H1 (cell line): ENCODE results near the gene MCC. TPM values are rescaled to one million over a fixed set of nuclear protein-coding genes. Genes with fewer than 3 reads are reported as not detected.

Source experiments
- CTCF ChIA-PET: fragments of 300-600 bp; sonication (Branson Sonifier 250); formaldehyde crosslinking; loops from one replicate; lab custom pipeline; 2021; ENCODE audit not compliant: partially characterized antibody; lab: Charles Lee
- POLR2A ChIA-PET: fragments of 300-600 bp; sonication (Branson Sonifier 250); formaldehyde crosslinking; loops from one replicate; lab custom pipeline; 2021; ENCODE audit warnings: inconsistent platforms; ENCODE audit not compliant: partially characterized antibody; lab: Charles Lee
- DNase-seq, 2 experiments: peaks; one replicate each; pipeline versions ENCODE4 v3.0.0 to v3.0.0-alpha.2; 2010 to 2022; ENCODE audit warnings: low spot score in 2 of 2, low read depth in 1 of 2, mixed read lengths in 1 of 2
- FAIRE-seq: peaks from 2 replicates; lab custom pipeline; 2011; peaks lifted over from hg19 to GRCh38; lab: Jason Lieb, UNC
- H2AFZ ChIP-seq: 2 replicates; pipeline ENCODE4 v1.8.1; 2012; ENCODE audit warnings: low read length, inconsistent platforms
- H2AK5ac ChIP-seq: 2 replicates; pipeline ENCODE4 v1.6.1; 2013; ENCODE audit warnings: low read depth, low read length
- H2BK120ac ChIP-seq: replicated peaks from 2 replicates; pipeline ENCODE3; 2013; ENCODE audit warnings: low read depth, low read length, inconsistent platforms
- H2BK12ac ChIP-seq: 2 replicates; pipeline ENCODE4 v1.6.1; 2013; ENCODE audit warnings: low read depth, low read length
- H2BK15ac ChIP-seq: 2 replicates; pipeline ENCODE4 v1.6.1; 2013; ENCODE audit warnings: low read length
- H2BK20ac ChIP-seq: 2 replicates; pipeline ENCODE4 v1.6.1; 2013; ENCODE audit warnings: low read length
- H2BK5ac ChIP-seq: 2 replicates; pipeline ENCODE4 v1.6.1; 2013; ENCODE audit warnings: low read depth, low read length
- H3K14ac ChIP-seq: 2 replicates; pipeline ENCODE4 v1.6.1; 2013; ENCODE audit warnings: inconsistent platforms; ENCODE audit not compliant: insufficient read length
- H3K18ac ChIP-seq: 2 replicates; pipeline ENCODE4 v1.6.1; 2013; ENCODE audit warnings: low read length; ENCODE audit errors: extremely low read depth
- H3K23ac ChIP-seq: 2 replicates; pipeline ENCODE4 v1.6.1; 2013; ENCODE audit warnings: inconsistent platforms; ENCODE audit not compliant: insufficient read length
- H3K23me2 ChIP-seq: 2 replicates; pipeline ENCODE4 v1.6.1; 2013; ENCODE audit warnings: low read depth, low read length
- H3K27ac ChIP-seq: 2 replicates; pipeline ENCODE4 v1.6.1; 2011; ENCODE audit warnings: low read depth, low read length, inconsistent platforms
- H3K27me3 ChIP-seq, 4 experiments: replicated peaks in 1 of 4; 1 replicate in 1 of 4; 2 replicates in 3 of 4; pipeline versions ENCODE4 v1.6.1 to v1.8.1; 2011 to 2013; ENCODE audit warnings: low read length in 3 of 4, mild to moderate bottlenecking in 3 of 4, inconsistent platforms in 2 of 4, mixed read lengths in 2 of 4, moderate library complexity in 1 of 4; ENCODE audit not compliant: control insufficient read depth in 3 of 4, insufficient read depth in 3 of 4; ENCODE audit errors: extremely low read depth in 1 of 4
- H3K36me3 ChIP-seq, 4 experiments: 2 replicates each; pipeline versions ENCODE4 v1.6.1 to v1.8.1; 2011 to 2013; ENCODE audit warnings: mild to moderate bottlenecking in 4 of 4, low read length in 3 of 4, moderate library complexity in 2 of 4, control low read depth in 1 of 4, inconsistent platforms in 1 of 4; ENCODE audit not compliant: insufficient read depth in 4 of 4, control insufficient read depth in 2 of 4
- H3K4ac ChIP-seq: replicated peaks from 2 replicates; pipeline ENCODE3; 2013; ENCODE audit warnings: low read length, low read depth, mixed read lengths, inconsistent platforms; ENCODE audit not compliant: insufficient read length
- H3K4me1 ChIP-seq, 4 experiments: replicated peaks in 1 of 4; 1 replicate in 1 of 4; 2 replicates in 3 of 4; pipeline versions ENCODE4 v1.6.1 to v1.8.1; 2011 to 2013; ENCODE audit warnings: low read length in 3 of 4, inconsistent platforms in 2 of 4, mixed read lengths in 1 of 4; ENCODE audit not compliant: insufficient read depth in 4 of 4, control insufficient read depth in 3 of 4
- H3K4me2 ChIP-seq, 2 experiments: 2 replicates each; pipeline versions ENCODE4 v1.6.1 to v1.8.1; 2011 to 2013; ENCODE audit warnings: low read depth in 2 of 2, low read length in 2 of 2, control low read depth in 1 of 2, inconsistent platforms in 1 of 2, mild to moderate bottlenecking in 1 of 2; ENCODE audit not compliant: insufficient read depth in 1 of 2
- H3K4me3 ChIP-seq, 4 experiments: fragments of 200-600, 300-600 bp in 1 of 4; sonication (generic), shearing (Covaris generic), sonication (Bioruptor Twin) in 1 of 4; 2 replicates each; pipeline versions ENCODE4 v1.5.1 to v1.8.1; 2011 to 2016; ENCODE audit warnings: low read length in 4 of 4, low read depth in 3 of 4, control low read depth in 2 of 4, inconsistent platforms in 2 of 4, mild to moderate bottlenecking in 2 of 4, mixed read lengths in 1 of 4, moderate library complexity in 1 of 4; ENCODE audit not compliant: insufficient read depth in 2 of 4; ENCODE audit errors: extremely low read depth in 1 of 4
- H3K56ac ChIP-seq: replicated peaks from 2 replicates; pipeline ENCODE3; 2013; ENCODE audit warnings: low read depth, mild to moderate bottlenecking, mixed read lengths, low read length, inconsistent platforms; ENCODE audit not compliant: insufficient read length
- H3K79me1 ChIP-seq: 2 replicates; pipeline ENCODE4 v1.6.1; 2013; ENCODE audit warnings: low read depth, low read length, control low read depth
- H3K79me2 ChIP-seq, 2 experiments: 2 replicates each; pipeline versions ENCODE4 v1.6.1 to v1.8.1; 2012 to 2013; ENCODE audit warnings: low read length in 2 of 2, mild to moderate bottlenecking in 2 of 2, inconsistent platforms in 1 of 2; ENCODE audit not compliant: insufficient read depth in 2 of 2, control insufficient read depth in 1 of 2
- H3K9ac ChIP-seq, 4 experiments: replicated peaks in 1 of 4; 1 replicate in 1 of 4; 2 replicates in 3 of 4; pipeline versions ENCODE4 v1.6.1 to v1.8.1; 2011 to 2013; ENCODE audit warnings: low read depth in 3 of 4, low read length in 3 of 4, control low read depth in 2 of 4, mild to moderate bottlenecking in 2 of 4, moderate library complexity in 2 of 4, inconsistent platforms in 1 of 4; ENCODE audit errors: extremely low read depth in 1 of 4
- H3K9me3 ChIP-seq, 2 experiments: 2 replicates each; pipeline versions ENCODE4 v1.6.1 to v1.8.1; 2012 to 2013; ENCODE audit warnings: mild to moderate bottlenecking in 2 of 2, moderate library complexity in 2 of 2, control low read depth in 1 of 2, inconsistent platforms in 1 of 2, low read depth in 1 of 2, low read length in 1 of 2, mixed read lengths in 1 of 2; ENCODE audit not compliant: insufficient read depth in 2 of 2
- H4K20me1 ChIP-seq, 2 experiments: replicated peaks in 1 of 2; 2 replicates each; pipeline versions ENCODE3 to v1.8.1; 2011 to 2013; ENCODE audit warnings: inconsistent platforms in 2 of 2, low read length in 2 of 2, mild to moderate bottlenecking in 1 of 2; ENCODE audit not compliant: insufficient read depth in 2 of 2, control insufficient read depth in 1 of 2
- H4K5ac ChIP-seq: 2 replicates; pipeline ENCODE4 v1.6.1; 2013; ENCODE audit warnings: low read length, low read depth, mixed read lengths, inconsistent platforms; ENCODE audit not compliant: insufficient read length
- H4K8ac ChIP-seq: 2 replicates; pipeline ENCODE4 v1.8.0; 2013; ENCODE audit warnings: mild to moderate bottlenecking, moderate library complexity, low read length, inconsistent platforms; ENCODE audit not compliant: insufficient read depth; ENCODE audit errors: extremely low read depth
- H4K91ac ChIP-seq: replicated peaks from 2 replicates; pipeline ENCODE3; 2013; ENCODE audit warnings: low read length, mixed read lengths, inconsistent platforms; ENCODE audit not compliant: insufficient read length
- CBX8 ChIP-seq: fragments of 300-800, 300-1000 bp; sonication (generic); IDR thresholded peaks from 2 replicates; pipeline ENCODE4 v1.7.1; 2016; ENCODE audit warnings: low read depth, low read length, borderline replicate concordance
- CEBPB ChIP-seq: IDR thresholded peaks from 2 replicates; pipeline ENCODE4 v1.6.1; 2012; ENCODE audit warnings: low read depth, low read length
- EZH2 ChIP-seq: fragments of 200-600 bp; sonication (generic); IDR thresholded peaks from 2 replicates; pipeline ENCODE4 v1.7.1; 2012; ENCODE audit warnings: low read depth, mild to moderate bottlenecking, moderate library complexity, low read length, inconsistent platforms; ENCODE audit not compliant: severe bottlenecking
- PHF8 ChIP-seq: fragments of 200-600 bp; sonication (generic); conservative IDR thresholded peaks from 2 replicates; pipeline ENCODE4 v1.7.1; 2012; ENCODE audit warnings: low read depth, mild to moderate bottlenecking, inconsistent platforms, low read length, moderate library complexity
- RBBP5 ChIP-seq: IDR thresholded peaks from 2 replicates; pipeline ENCODE4 v1.7.1; 2012; ENCODE audit warnings: low read depth, mild to moderate bottlenecking, inconsistent platforms, low read length, moderate library complexity, borderline replicate concordance
- RXRA ChIP-seq: IDR thresholded peaks from 2 replicates; pipeline ENCODE4 v1.6.1; 2011; ENCODE audit warnings: low read depth, mild to moderate bottlenecking, low read length, moderate library complexity; ENCODE audit not compliant: insufficient read depth
- SIX5 ChIP-seq: IDR thresholded peaks from 2 replicates; pipeline ENCODE4 v1.6.1; 2011; ENCODE audit warnings: mild to moderate bottlenecking, low read depth, low read length
- YY1 ChIP-seq: IDR thresholded peaks from 2 replicates; pipeline ENCODE4 v1.6.1; 2011; ENCODE audit warnings: low read depth, mild to moderate bottlenecking, low read length
- ZNF274 ChIP-seq: IDR thresholded peaks from 2 replicates; pipeline ENCODE4 v1.7.0; 2012; ENCODE audit warnings: low read length, borderline replicate concordance; ENCODE audit errors: extremely low read depth
- WGBS, 2 experiments: shearing (Covaris generic) in 1 of 2; methylation state at CpG; one replicate each; pipeline versions ENCODE4 v1.1.6 to v1.1.7; 2013 to 2015; ENCODE audit warnings: low lambda C conversion rate in 2 of 2, mixed read lengths in 2 of 2, inconsistent platforms in 1 of 2, low coverage in 1 of 2, missing lambda C conversion rate in 1 of 2; ENCODE audit not compliant: insufficient replicate concordance in 2 of 2, insufficient coverage in 1 of 2, insufficient read length in 1 of 2; ENCODE audit errors: extremely low coverage in 1 of 2, missing lambda C conversion rate in 1 of 2; 5-methylcytosine and 5-hydroxymethylcytosine counted together
- polyA plus RNA-seq, 7 experiments: library from polyadenylated mRNA; depleted of rRNA in 3 of 7; stranded (reverse) in 5 of 7; unstranded in 2 of 7; fragments of >200 nt in 5 of 7; fragments of 200-250 nt in 2 of 7; gene quantifications; 1 replicate in 5 of 7; 2 replicates in 1 of 7; 4 replicates in 1 of 7; pipeline versions ENCODE4 v1.2.1 to v1.2.3, GENCODE V29; 2011 to 2013; ENCODE audit warnings: missing spikeins in 2 of 7, mixed read lengths in 2 of 7
- total RNA-seq: library from RNA; stranded (reverse); fragmentation: NEBNext Ultra II Directional; extraction: Animal tissue kit (Norgen Biotek cat#: 25700); gene quantifications from 2 replicates; pipeline ENCODE4 v1.2.1, GENCODE V29; 2021

Gene MCC
- total and polyA plus RNA-seq, 2 of the 8 experiments (the other 6 are each of a cell fraction or from before 2014, with no cell fraction given), result 2.6 to 18.3 TPM

DNA sequence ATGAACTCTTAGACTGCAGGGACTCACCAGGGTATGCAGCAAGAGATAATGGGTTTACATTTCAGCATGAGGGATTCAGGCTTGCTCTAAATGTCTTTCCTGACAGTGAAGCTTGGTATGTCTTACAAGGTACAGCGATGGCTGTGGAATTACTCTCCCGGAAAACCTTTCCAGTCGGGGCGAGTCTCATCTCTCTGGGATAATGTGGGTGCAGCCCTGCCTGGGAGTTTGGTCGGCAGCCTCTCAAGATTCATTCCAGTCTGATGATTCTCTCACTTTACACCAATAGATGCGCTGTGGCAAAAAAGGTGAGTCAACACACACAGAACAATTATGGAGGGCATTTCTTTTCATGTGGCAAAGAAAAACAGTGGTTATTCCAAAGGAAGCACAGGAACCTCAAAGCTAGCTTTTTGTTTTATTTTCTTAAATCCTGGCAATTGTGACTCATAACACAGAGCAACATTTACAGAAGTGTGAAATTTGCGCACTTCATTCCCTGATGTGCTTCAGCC lies 321.3 kb downstream of the MCC start:
- Histone ChIP-seq H3K4me3 (no peak overlapping the region), H4K91ac (no peak overlapping the region), H2BK5ac (no peak overlapping the region), H4K20me1 (no peaks in the 10 kb centered on the region), H3K56ac (no peak overlapping the region), H2AFZ (no peak overlapping the region), H2BK12ac (no peak overlapping the region), H2BK20ac (no peak overlapping the region), H3K4me2 (no peak overlapping the region)
- 83% methylated on average over 7 of the region's 7 CpGs; no CpG with 5 or more reads in 1 of the 2 experiments for WGBS, 2 experiments
- no peak for FAIRE-seq
- ChIA-PET POLR2A (no interaction called here), CTCF (interaction anchor here (0.5 to 1.4 kb wide), 4 partner anchors 20 to 273 kb away, joined by 3 to 5 read pairs (median 4); no protein-coding TSS in a partner anchor)
- TF ChIP-seq YY1, result no peak
- no peak for TF ChIP-seq RBBP5
- TF ChIP-seq SIX5, result no peak
- no peak for TF ChIP-seq RXRA
- no peak for TF ChIP-seq EZH2
- TF ChIP-seq CBX8, result no peak
- no peak for TF ChIP-seq ZNF274
- TF ChIP-seq CEBPB, result no peak
- TF ChIP-seq PHF8, result no peak
- TF ChIP-seq, all 59 proteins: peak for 0
- H3K9ac ChIP-seq, result no peak overlapping the region
- no peak overlapping the region for H2BK120ac ChIP-seq
- H3K18ac ChIP-seq, result no peak overlapping the region
- no peak for DNase-seq
- no peak overlapping the region for H2AK5ac ChIP-seq
- H3K14ac ChIP-seq, result no peak overlapping the region
- H3K27me3 ChIP-seq, result no peaks in the 10 kb centered on the region
- H4K5ac ChIP-seq, result no peak overlapping the region
- H3K27ac ChIP-seq, result no peak overlapping the region
- H3K79me2 ChIP-seq, result peaks cover 0 to 3% of the 10 kb centered on the region in 2 experiments; a peak in 1 of 4 replicates
- H4K8ac ChIP-seq, result no peak overlapping the region
- H3K79me1 ChIP-seq, result no peaks in the 10 kb centered on the region
- no peaks in the 10 kb centered on the region for H3K36me3 ChIP-seq
- H3K9me3 ChIP-seq, result no peaks in the 10 kb centered on the region
- H3K23ac ChIP-seq, result no peak overlapping the region
- no peaks in the 10 kb centered on the region for H3K23me2 ChIP-seq
- no peak overlapping the region for H3K4ac ChIP-seq
- no peak overlapping the region for H2BK15ac ChIP-seq
- H3K4me1 ChIP-seq, result peaks cover 0 to 8% (median 3%) of the 10 kb centered on the region in 4 experiments; a peak in 2 of 7 replicates
